Small intestine (tissue), 16 donors: ENCODE results near the gene VTN. TPM values are rescaled to one million over a fixed set of nuclear protein-coding genes. Genes with fewer than 3 reads are reported as not detected.
A peak's percentile ranks its signal among the peaks of the same experiment; 100 is the strongest.

ENCODE experiments used
- DNase-seq, 2 donors: peaks; one replicate each; pipeline versions ENCODE4 v3.0.0 to v3.0.0-alpha.2; 2013
- FAIRE-seq: peaks from 2 replicates; lab custom pipeline; 2012; peaks lifted over from hg19 to GRCh38; lab: Jason Lieb, UNC
- H3K27ac ChIP-seq, 3 donors: one replicate each; pipeline ENCODE4 v1.5.1; 2013; ENCODE audit warnings: low read length in 2 of 3, mild to moderate bottlenecking in 2 of 3, control low read depth in 1 of 3, inconsistent platforms in 1 of 3, low read depth in 1 of 3, moderate library complexity in 1 of 3
- H3K27me3 ChIP-seq, 3 donors: one replicate each; pipeline ENCODE4 v1.6.1; 2013; ENCODE audit warnings: low read length in 3 of 3, inconsistent platforms in 1 of 3; ENCODE audit not compliant: control insufficient read depth in 3 of 3, insufficient read depth in 3 of 3
- H3K36me3 ChIP-seq, 3 donors: one replicate each; pipeline ENCODE4 v1.6.1; 2013; ENCODE audit warnings: low read length in 3 of 3, inconsistent platforms in 1 of 3, low read depth in 1 of 3, mild to moderate bottlenecking in 1 of 3, moderate library complexity in 1 of 3; ENCODE audit not compliant: control insufficient read depth in 3 of 3, insufficient read depth in 2 of 3
- H3K4me1 ChIP-seq, 3 donors: one replicate each; pipeline ENCODE4 v1.6.1; 2013; ENCODE audit warnings: low read length in 2 of 3, inconsistent platforms in 1 of 3, low read depth in 1 of 3, mild to moderate bottlenecking in 1 of 3, moderate library complexity in 1 of 3; ENCODE audit not compliant: control insufficient read depth in 3 of 3, insufficient read depth in 2 of 3
- H3K4me3 ChIP-seq, 3 donors: one replicate each; pipeline ENCODE4 v1.5.1; 2013; ENCODE audit warnings: low read length in 3 of 3, control low read depth in 1 of 3, inconsistent platforms in 1 of 3, low read depth in 1 of 3, mild to moderate bottlenecking in 1 of 3, moderate library complexity in 1 of 3
- H3K9me3 ChIP-seq, 2 donors: one replicate each; pipeline ENCODE4 v1.6.1; 2013; ENCODE audit warnings: low read depth in 1 of 2, low read length in 1 of 2; ENCODE audit not compliant: control insufficient read depth in 2 of 2, insufficient read depth in 1 of 2
- whole genome bisulfite sequencing, 3 donors: extraction: QIAGEN DNeasy Blood & Tissue Kit; methylation state at CpG; one replicate each; pipeline ENCODE4 v1.1.7; 2013; 5-methylcytosine and 5-hydroxymethylcytosine counted together
- long read RNA-seq, 10 donors: transcript quantifications; one replicate each; lab custom pipeline, GENCODE V29; 2026
- polyA plus RNA-seq, 4 donors: library from polyadenylated mRNA; stranded (reverse) in 3 of 4; unstranded in 1 of 4; fragments of 200-250 nt in 3 of 4; fragments of 120-200 nt in 1 of 4; gene quantifications; one replicate each; pipeline versions ENCODE4 v1.2.1 to v1.2.3, GENCODE V29; 2013
- donor health status: healthy with polysubstance abuse.
- donor health status: control.
- donor health status: control.
- donor health status: Bipolar disorder and iron deficiency.
- donor health status: healthy.

The VTN gene
- 10 to 100 TPM in 1 of 4 donors, 1 to 10 TPM in 3; 1.3 to 20.9 (median 2.2) TPM for polyA plus RNA-seq
- long read RNA-seq, donor 1: 0 reads
- long read RNA-seq, donor 2, partial matches to known transcripts: 0 of 3 reads
- long read RNA-seq, donor 2, other reads (novel, unspliced or antisense): 0 of 3 reads
- long read RNA-seq, donor 3, transcript VTN-201 (8 exons, 2,149 nt): major isoform, 5 of 14 reads
- long read RNA-seq, donor 3, partial matches to known transcripts: 7 of 14 reads
- long read RNA-seq, donor 3, other reads (novel, unspliced or antisense): 0 of 14 reads
- long read RNA-seq, donor 4: 0 reads
- long read RNA-seq, donor 5, partial matches to known transcripts: 0 of 1 reads
- long read RNA-seq, donor 5, other reads (novel, unspliced or antisense): 0 of 1 reads
- long read RNA-seq, donor 6, transcript VTN-201 (8 exons, 2,149 nt): major isoform, 19 of 26 reads
- long read RNA-seq, donor 6, partial matches to known transcripts: 6 of 26 reads
- long read RNA-seq, donor 6, other reads (novel, unspliced or antisense): 0 of 26 reads
- long read RNA-seq, donor 7: 0 reads
- long read RNA-seq, donor 8: 0 reads
- long read RNA-seq, donor 9, partial matches to known transcripts: 0 of 1 reads
- long read RNA-seq, donor 9, other reads (novel, unspliced or antisense): 0 of 1 reads
- long read RNA-seq, donor 10, transcript VTN-201 (8 exons, 2,149 nt): major isoform, 5 of 5 reads
- long read RNA-seq, donor 10, partial matches to known transcripts: 0 of 5 reads
- long read RNA-seq, donor 10, other reads (novel, unspliced or antisense): 0 of 5 reads

GRCh38 chr17:28370035-28370743, at the start of gene VTN:
Gene VTN (minus strand): TSS chr17:28370307. CDS start chr17:28370203, 104 bp downstream.
- Histone ChIP-seq H3K36me3 (peaks cover 0 to 14% (median 0%) of the 10 kb centered on the region in 3 donors), H3K9me3 (no peaks in the 10 kb centered on the region), H3K27me3 (peaks cover 0 to 5% (median 0%) of the 10 kb centered on the region in 3 donors), H3K4me3 (peak within 1 kb of the TSS in 1 of 3 donors; percentile 6), H3K27ac (peak within 1 kb of the TSS in 2 of 3 donors; percentile 50 to 60), H3K4me1 (peaks cover 0 to 48% (median 9%) of the 10 kb centered on the region in 3 donors)
- 13 to 29% (median 28%) methylated on average over 8 of the region's 8 CpGs for WGBS, 3 donors
- FAIRE-seq: no peak
- DNase-seq: peak; percentile 65 to 82

GRCh38 chr17:28416703-28417311, 46.7 kb upstream of the VTN start:
- no peak overlapping the region for H3K27ac ChIP-seq
- H3K9me3 ChIP-seq: no peaks in the 10 kb centered on the region
- H3K4me1 ChIP-seq: peaks cover 0 to 14% (median 0%) of the 10 kb centered on the region in 3 donors
- no peaks in the 10 kb centered on the region for H3K36me3 ChIP-seq
- no peaks in the 10 kb centered on the region for H3K27me3 ChIP-seq
- no peak for FAIRE-seq
- peak; percentile 81 to 83 for DNase-seq
- H3K4me3 ChIP-seq: no peak overlapping the region
- 6 to 18% (median 8%) methylated on average over 13 of the region's 13 CpGs for WGBS, 3 donors

- peaks cover 0 to 14% (median 0%) of the 10 kb centered on the region in 3 donors for H3K4me1 ChIP-seq
- DNase-seq (peak; percentile 57 to 71), FAIRE-seq (no peak)
These were observed 45.8 kb upstream of the VTN start for GRCh38 chr17:28415886-28416285.

GRCh38 chr17:28413804-28414203, 43.7 kb upstream of the VTN start:
- Histone ChIP-seq H3K36me3 (no peaks in the 10 kb centered on the region), H3K4me1 (peaks cover 0 to 14% (median 0%) of the 10 kb centered on the region in 3 donors), H3K4me3 (no peak overlapping the region), H3K27me3 (no peaks in the 10 kb centered on the region), H3K27ac (no peak overlapping the region), H3K9me3 (no peaks in the 10 kb centered on the region)
- WGBS, 3 donors: 61 to 75% (median 75%) methylated on average over 7 of the region's 7 CpGs
- FAIRE-seq (no peak), DNase-seq (no peak)

More at GRCh38 chr17:28415886-28416285, 45.8 kb upstream of the VTN start:
- Histone ChIP-seq H3K27ac (no peak overlapping the region), H3K9me3 (no peaks in the 10 kb centered on the region), H3K36me3 (no peaks in the 10 kb centered on the region), H3K27me3 (no peaks in the 10 kb centered on the region), H3K4me3 (no peak overlapping the region)
- WGBS, 3 donors: 36 to 74% (median 48%) methylated on average over 3 of the region's 3 CpGs

GRCh38 chr17:28412099-28412498, 42.0 kb upstream of the VTN start:
- WGBS, 3 donors: 78 to 92% (median 79%) methylated on average over 3 of the region's 3 CpGs
- no peak overlapping the region for H3K27ac ChIP-seq
- no peak for FAIRE-seq
- peaks cover 0 to 32% (median 0%) of the 10 kb centered on the region in 3 donors for H3K4me1 ChIP-seq
- no peaks in the 10 kb centered on the region for H3K27me3 ChIP-seq
- no peak overlapping the region for H3K4me3 ChIP-seq
- no peaks in the 10 kb centered on the region for H3K9me3 ChIP-seq
- H3K36me3 ChIP-seq: peaks cover 0 to 1% (median 0%) of the 10 kb centered on the region in 3 donors
- no peak for DNase-seq

GRCh38 chr17:28407974-28408306, 37.8 kb upstream of the VTN start:
- H3K27ac ChIP-seq: peak overlapping the region in 2 of 3 donors; percentile 39 to 79
- peak; percentile 43 to 82 for DNase-seq
- FAIRE-seq: no peak
- H3K4me3 ChIP-seq: no peak overlapping the region
- H3K4me1 ChIP-seq: peaks cover 0 to 45% (median 3%) of the 10 kb centered on the region in 3 donors
- no peaks in the 10 kb centered on the region for H3K9me3 ChIP-seq
- WGBS, 3 donors: 75 to 93% (median 88%) methylated on average over 1 of the region's 1 CpG
- H3K36me3 ChIP-seq: peaks cover 0 to 19% (median 0%) of the 10 kb centered on the region in 3 donors
- no peaks in the 10 kb centered on the region for H3K27me3 ChIP-seq

- FAIRE-seq (no peak), DNase-seq (peak in 1 of 2 donors; percentile 56)
- Histone ChIP-seq H3K27me3 (no peaks in the 10 kb centered on the region), H3K9me3 (no peaks in the 10 kb centered on the region), H3K4me3 (no peak overlapping the region), H3K27ac (peak overlapping the region in 2 of 3 donors; percentile 39 to 79), H3K4me1 (peaks cover 0 to 45% (median 3%) of the 10 kb centered on the region in 3 donors), H3K36me3 (peaks cover 0 to 24% (median 0%) of the 10 kb centered on the region in 3 donors)
- 73 to 85% (median 77%) methylated on average over 5 of the region's 5 CpGs for WGBS, 3 donors
These were observed 37.2 kb upstream of the VTN start for GRCh38 chr17:28407130-28407973.
